CD14-positive monocyte (primary cell): ENCODE results near the gene DEF6. TPM values are rescaled to one million over a fixed set of nuclear protein-coding genes. Genes with fewer than 3 reads are reported as not detected.
A peak's percentile ranks its signal among the peaks of the same experiment; 100 is the strongest.

Source experiments
- DNase-seq, 3 donors: peaks; one replicate each; pipeline ENCODE4 v3.0.0-alpha.2; 2011 to 2022
- H2AFZ ChIP-seq: 2 replicates; pipeline ENCODE4 v1.6.0; 2012; ENCODE audit warnings: mild to moderate bottlenecking, low read depth, low read length, inconsistent platforms; ENCODE audit not compliant: insufficient read depth, poor library complexity, severe bottlenecking
- H3K27ac ChIP-seq, 2 donors: 1 replicate in 1 of 2; 2 replicates in 1 of 2; pipeline ENCODE4 v1.5.1; 2012 to 2013; ENCODE audit warnings: low read length in 2 of 2, control low read depth in 1 of 2, inconsistent platforms in 1 of 2, low read depth in 1 of 2, mild to moderate bottlenecking in 1 of 2
- H3K27me3 ChIP-seq, 2 donors: one replicate each; pipeline versions ENCODE4 v1.6.0 to v1.6.1; 2011 to 2013; ENCODE audit warnings: low read length in 2 of 2; ENCODE audit not compliant: control insufficient read depth in 2 of 2, insufficient read depth in 2 of 2
- H3K36me3 ChIP-seq, 2 donors: replicated peaks in 1 of 2; 1 replicate in 1 of 2; 2 replicates in 1 of 2; pipeline versions ENCODE4 v1.5.1 to v1.6.1; 2012 to 2013; ENCODE audit warnings: low read length in 2 of 2, control low read depth in 1 of 2, inconsistent platforms in 1 of 2, mild to moderate bottlenecking in 1 of 2; ENCODE audit not compliant: insufficient read depth in 2 of 2, control insufficient read depth in 1 of 2
- H3K4me1 ChIP-seq, 2 donors: 1 replicate in 1 of 2; 2 replicates in 1 of 2; pipeline versions ENCODE4 v1.5.1 to v1.6.1; 2012 to 2013; ENCODE audit warnings: low read length in 2 of 2, control low read depth in 1 of 2, inconsistent platforms in 1 of 2, mild to moderate bottlenecking in 1 of 2, moderate library complexity in 1 of 2; ENCODE audit not compliant: insufficient read depth in 2 of 2, control insufficient read depth in 1 of 2
- H3K4me2 ChIP-seq: replicated peaks from 2 replicates; pipeline ENCODE3; 2012; ENCODE audit warnings: low read length, moderate library complexity, mild to moderate bottlenecking; ENCODE audit not compliant: poor library complexity, severe bottlenecking; ENCODE audit errors: extremely low read depth
- H3K4me3 ChIP-seq, 3 experiments: fragments of 200-600 bp in 1 of 3; sonication (generic) in 1 of 3; replicated peaks in 1 of 3; 1 replicate in 2 of 3; 2 replicates in 1 of 3; pipeline ENCODE4 v1.5.1; 2011 to 2013; ENCODE audit warnings: low read length in 3 of 3, mild to moderate bottlenecking in 3 of 3, control low read depth in 2 of 3, low read depth in 2 of 3, inconsistent platforms in 1 of 3, moderate library complexity in 1 of 3
- H3K79me2 ChIP-seq: 2 replicates; pipeline ENCODE4 v1.6.0; 2012; ENCODE audit warnings: mild to moderate bottlenecking, control low read depth, inconsistent platforms, low read length, moderate library complexity; ENCODE audit not compliant: insufficient read depth
- H3K9ac ChIP-seq: 2 replicates; pipeline ENCODE4 v1.6.0; 2017; ENCODE audit warnings: low read length, mild to moderate bottlenecking; ENCODE audit not compliant: insufficient read depth, poor library complexity, severe bottlenecking
- H3K9me3 ChIP-seq, 2 donors: replicated peaks in 1 of 2; 1 replicate in 1 of 2; 2 replicates in 1 of 2; pipeline versions ENCODE4 v1.5.1 to v1.6.1; 2012 to 2013; ENCODE audit warnings: low read length in 2 of 2, control low read depth in 1 of 2; ENCODE audit not compliant: control insufficient read depth in 1 of 2, insufficient read depth in 1 of 2
- H4K20me1 ChIP-seq: 2 replicates; pipeline ENCODE4 v1.6.0; 2012; ENCODE audit warnings: mild to moderate bottlenecking, low read length, control low read depth, moderate library complexity; ENCODE audit not compliant: insufficient read depth
- H3K27ac Mint-ChIP-seq, 7 donors: one replicate each; pipeline ENCODE4 v1.8.0; 2020; ENCODE audit warnings: mild to moderate bottlenecking in 7 of 7, mixed read lengths in 7 of 7, moderate library complexity in 6 of 7, inconsistent platforms in 2 of 7
- H3K27me3 Mint-ChIP-seq, 3 donors: one replicate each; pipeline ENCODE4 v1.8.0; 2021 to 2022; ENCODE audit warnings: low read depth in 3 of 3, mild to moderate bottlenecking in 3 of 3, mixed read lengths in 3 of 3, moderate library complexity in 3 of 3, inconsistent platforms in 1 of 3
- H3K36me3 Mint-ChIP-seq, 2 donors: one replicate each; pipeline ENCODE4 v1.8.0; 2020; ENCODE audit warnings: mixed read lengths in 2 of 2, inconsistent platforms in 1 of 2, mild to moderate bottlenecking in 1 of 2
- H3K4me1 Mint-ChIP-seq: one replicate; pipeline ENCODE4 v1.8.0; 2020; ENCODE audit warnings: mild to moderate bottlenecking, mixed read lengths
- H3K4me3 Mint-ChIP-seq, 2 donors: one replicate each; pipeline ENCODE4 v1.8.0; 2020; ENCODE audit warnings: mild to moderate bottlenecking in 2 of 2, mixed read lengths in 2 of 2, moderate library complexity in 1 of 2
- H3K9me3 Mint-ChIP-seq, 7 donors: one replicate each; pipeline ENCODE4 v1.8.0; 2020 to 2022; ENCODE audit warnings: mixed read lengths in 7 of 7, mild to moderate bottlenecking in 6 of 7, moderate library complexity in 6 of 7, inconsistent platforms in 2 of 7
- WGBS: methylation state at CpG from one replicate; pipeline ENCODE4 v1.1.5; 2013; ENCODE audit warnings: missing lambda C conversion rate; ENCODE audit not compliant: insufficient coverage; 5-methylcytosine and 5-hydroxymethylcytosine counted together
- intact Hi-C, 2 donors: fragments of 100-400 bp; cut with micrococcal nuclease; formaldehyde crosslinking; loops; one replicate each; pipeline versions ENCODE4 v1.15.0 to v1.15.1; 2023
- polyA plus RNA-seq, 3 donors: library from polyadenylated mRNA; depleted of rRNA in 1 of 3; unstranded in 2 of 3; stranded (reverse) in 1 of 3; fragments of 300-500 nt in 2 of 3; fragments of >200 nt in 1 of 3; fragmentation: Illumina TruSeq in 2 of 3; gene quantifications; 1 replicate in 2 of 3; 2 replicates in 1 of 3; pipeline ENCODE4 v1.2.3, GENCODE V29; 2012 to 2021
- TF ChIP-seq, protein P1 (sequence below): fragments of 200-600 bp; IDR thresholded peaks from one replicate; pipeline ENCODE4 v1.8.0; 2022; ENCODE audit warnings: antibody characterized with exemption, mild to moderate bottlenecking

Gene DEF6
- polyA plus RNA-seq, 3 donors, result 41.2 to 110 (median 59.3) TPM

- 39% methylated on average over 3 of the region's 3 CpGs for WGBS
- Mint-ChIP-seq H3K9me3 (no peaks in the 10 kb centered on the region), H3K27me3 (peaks cover 0 to 2% (median 0%) of the 10 kb centered on the region in 3 donors), H3K36me3 (peaks cover 0 to 10% of the 10 kb centered on the region in 2 donors), H3K4me1 (peaks cover 1% of the 10 kb centered on the region), H3K27ac (no peak overlapping the region), H3K4me3 (no peak overlapping the region)
- H3K4me1 ChIP-seq, result no peaks in the 10 kb centered on the region
- H3K27ac ChIP-seq, result no peak overlapping the region
- H4K20me1 ChIP-seq, result no peaks in the 10 kb centered on the region
- H3K9ac ChIP-seq, result no peak overlapping the region
- intact Hi-C loops, result loop anchor here in 1 of 2 donors (10.0 kb wide), 1 partner anchor 263 kb away; no protein-coding TSS in a partner anchor
- no peak overlapping the region for H3K4me2 ChIP-seq
- no peaks in the 10 kb centered on the region for H3K27me3 ChIP-seq
- no peak overlapping the region for H2AFZ ChIP-seq
- no peaks in the 10 kb centered on the region for H3K36me3 ChIP-seq
- TF ChIP-seq, protein P1, sequence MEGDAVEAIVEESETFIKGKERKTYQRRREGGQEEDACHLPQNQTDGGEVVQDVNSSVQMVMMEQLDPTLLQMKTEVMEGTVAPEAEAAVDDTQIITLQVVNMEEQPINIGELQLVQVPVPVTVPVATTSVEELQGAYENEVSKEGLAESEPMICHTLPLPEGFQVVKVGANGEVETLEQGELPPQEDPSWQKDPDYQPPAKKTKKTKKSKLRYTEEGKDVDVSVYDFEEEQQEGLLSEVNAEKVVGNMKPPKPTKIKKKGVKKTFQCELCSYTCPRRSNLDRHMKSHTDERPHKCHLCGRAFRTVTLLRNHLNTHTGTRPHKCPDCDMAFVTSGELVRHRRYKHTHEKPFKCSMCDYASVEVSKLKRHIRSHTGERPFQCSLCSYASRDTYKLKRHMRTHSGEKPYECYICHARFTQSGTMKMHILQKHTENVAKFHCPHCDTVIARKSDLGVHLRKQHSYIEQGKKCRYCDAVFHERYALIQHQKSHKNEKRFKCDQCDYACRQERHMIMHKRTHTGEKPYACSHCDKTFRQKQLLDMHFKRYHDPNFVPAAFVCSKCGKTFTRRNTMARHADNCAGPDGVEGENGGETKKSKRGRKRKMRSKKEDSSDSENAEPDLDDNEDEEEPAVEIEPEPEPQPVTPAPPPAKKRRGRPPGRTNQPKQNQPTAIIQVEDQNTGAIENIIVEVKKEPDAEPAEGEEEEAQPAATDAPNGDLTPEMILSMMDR, result no peak
- H3K4me3 ChIP-seq, result no peak overlapping the region
- no peak for DNase-seq
- H3K79me2 ChIP-seq, result no peaks in the 10 kb centered on the region
- H3K9me3 ChIP-seq, result no peaks in the 10 kb centered on the region
Observed at GRCh38 chr6:35248300-35248699, 49.3 kb upstream of the DEF6 start.

DNA sequence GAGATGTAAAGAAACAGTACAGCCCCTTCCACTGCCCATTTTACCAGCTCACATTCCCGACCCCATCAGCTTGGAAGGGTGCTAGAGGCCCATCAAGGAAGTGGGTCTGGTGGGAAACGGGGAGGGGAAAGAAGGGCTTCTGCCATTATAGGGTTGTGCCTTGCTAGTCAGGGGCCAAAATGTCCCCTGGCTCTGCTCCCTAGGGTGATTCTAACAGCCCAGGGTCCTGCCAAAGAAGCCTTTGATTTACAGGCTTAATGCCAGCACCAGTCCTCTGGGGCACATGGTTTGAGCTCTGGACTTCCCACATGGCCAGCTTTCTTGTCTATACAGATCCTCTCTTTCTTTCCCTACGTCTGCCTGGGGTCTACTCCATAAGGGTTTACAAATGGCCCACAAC, 48.7 kb upstream of the DEF6 start:
- Mint-ChIP-seq H3K4me3 (no peak overlapping the region), H3K4me1 (peaks cover 1% of the 10 kb centered on the region), H3K27ac (peak overlapping the region in 1 of 7 donors; percentile 51), H3K36me3 (peaks cover 0 to 10% of the 10 kb centered on the region in 2 donors), H3K9me3 (no peaks in the 10 kb centered on the region), H3K27me3 (peaks cover 0 to 2% (median 0%) of the 10 kb centered on the region in 3 donors)
- H3K4me2 ChIP-seq, result no peak overlapping the region
- DNase-seq, result no peak
- no peaks in the 10 kb centered on the region for H4K20me1 ChIP-seq
- no peak overlapping the region for H3K4me3 ChIP-seq
- H3K27ac ChIP-seq, result no peak overlapping the region
- no peaks in the 10 kb centered on the region for H3K9me3 ChIP-seq
- no peaks in the 10 kb centered on the region for H3K79me2 ChIP-seq
- intact Hi-C loops, result loop anchor here in 1 of 2 donors (10.0 kb wide), 1 partner anchor 264 kb away; no protein-coding TSS in a partner anchor
- no peak overlapping the region for H2AFZ ChIP-seq
- WGBS, result 86% methylated on average over 1 of the region's 3 CpGs
- TF ChIP-seq, protein P1, result no peak
- no peak overlapping the region for H3K9ac ChIP-seq
- no peaks in the 10 kb centered on the region for H3K27me3 ChIP-seq
- no peaks in the 10 kb centered on the region for H3K4me1 ChIP-seq
- H3K36me3 ChIP-seq, result no peaks in the 10 kb centered on the region
